ENCODE results near the gene PRDM9.
"Not testable (repeated sequence)": the region's sequence is repeated elsewhere in the genome, so short reads cannot be mapped to it uniquely, and the experiment has no call there.

PRDM9 gene

DNA sequence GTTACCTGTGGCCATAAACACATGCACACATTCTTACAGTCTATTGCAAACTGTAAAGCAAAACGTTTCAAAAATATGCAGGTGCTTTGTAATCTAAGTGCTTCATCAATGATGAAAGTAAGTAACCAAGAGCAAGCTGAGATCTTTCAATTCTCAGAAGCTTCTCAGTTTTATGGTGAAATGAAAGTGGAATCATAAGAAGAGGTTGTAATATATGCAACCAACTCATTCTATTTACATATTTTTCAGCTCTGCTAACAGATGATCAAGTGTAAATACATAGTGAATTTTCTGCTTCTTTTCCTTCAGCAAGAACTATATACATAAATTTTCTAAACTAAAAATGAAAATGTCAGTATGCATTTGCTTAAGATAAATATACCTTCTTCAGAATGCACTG lies 33.1 kb upstream of the PRDM9 start:
- H3K4me3 ChIP-seq (ENCODE audit: insufficient read length, low read depth) = no peak overlapping the region
- H3K27me3 ChIP-seq (ENCODE audit: insufficient read depth, insufficient read length) = no peaks in the 10 kb centered on the region
- no peaks in the 10 kb centered on the region for H3K9me3 ChIP-seq (ENCODE audit: insufficient read depth, low read length)
- H3K36me3 ChIP-seq (ENCODE audit: insufficient read depth, insufficient read length, low read length) = no peaks in the 10 kb centered on the region
- no peaks in the 10 kb centered on the region for H3K4me1 ChIP-seq (ENCODE audit: insufficient read depth, insufficient read length)
- no peak for TF ChIP-seq YY1 (IDR thresholded peaks at IDR 0.05; ENCODE audit: insufficient read depth, insufficient read length)
- no peak for TF ChIP-seq ZNF274 (IDR thresholded peaks at IDR 0.05; ENCODE audit: low read depth, low read length)
- TF ChIP-seq SUZ12 (IDR thresholded peaks at IDR 0.05; ENCODE audit: extremely low read depth, insufficient read depth, insufficient read length) = no peak
- no peak overlapping the region for H3K9ac ChIP-seq (ENCODE audit: insufficient read length, low read depth)
- DNase-seq (ENCODE audit: low read depth, low spot score) = no peak

DNA sequence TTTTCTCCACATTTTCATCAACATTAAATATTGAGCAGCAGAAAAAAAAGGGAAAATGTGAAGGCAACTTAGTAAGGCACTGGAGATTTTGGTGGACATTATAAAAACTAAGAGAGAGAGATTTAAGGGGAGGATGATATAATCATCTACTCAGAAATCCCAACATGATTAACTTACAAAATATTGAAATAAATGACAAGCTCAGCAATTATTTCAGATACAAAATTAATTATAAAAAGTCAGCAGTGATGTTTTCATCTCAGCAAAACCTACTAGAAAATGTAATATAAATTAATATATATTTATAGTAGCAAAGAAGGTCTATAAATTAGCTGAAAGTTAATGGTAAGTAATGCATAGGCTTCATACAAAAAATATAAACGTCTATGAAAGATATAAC lies 30.8 kb upstream of the PRDM9 start:
- no peak overlapping the region for H3K4me3 ChIP-seq (ENCODE audit: insufficient read length, low read depth)
- H3K9me3 ChIP-seq (ENCODE audit: insufficient read depth, low read length) = no peaks in the 10 kb centered on the region
- TF ChIP-seq YY1 (IDR thresholded peaks at IDR 0.05; ENCODE audit: insufficient read depth, insufficient read length) = no peak
- no peak for TF ChIP-seq ZNF274 (IDR thresholded peaks at IDR 0.05; ENCODE audit: low read depth, low read length)
- TF ChIP-seq SUZ12 (IDR thresholded peaks at IDR 0.05; ENCODE audit: extremely low read depth, insufficient read depth, insufficient read length) = no peak
- no peaks in the 10 kb centered on the region for H3K27me3 ChIP-seq (ENCODE audit: insufficient read depth, insufficient read length)
- no peak for DNase-seq (ENCODE audit: low read depth, low spot score)
- H3K36me3 ChIP-seq (ENCODE audit: insufficient read depth, insufficient read length, low read length) = no peaks in the 10 kb centered on the region
- H3K9ac ChIP-seq (ENCODE audit: insufficient read length, low read depth) = no peak overlapping the region
- H3K4me1 ChIP-seq (ENCODE audit: insufficient read depth, insufficient read length) = no peaks in the 10 kb centered on the region

DNA sequence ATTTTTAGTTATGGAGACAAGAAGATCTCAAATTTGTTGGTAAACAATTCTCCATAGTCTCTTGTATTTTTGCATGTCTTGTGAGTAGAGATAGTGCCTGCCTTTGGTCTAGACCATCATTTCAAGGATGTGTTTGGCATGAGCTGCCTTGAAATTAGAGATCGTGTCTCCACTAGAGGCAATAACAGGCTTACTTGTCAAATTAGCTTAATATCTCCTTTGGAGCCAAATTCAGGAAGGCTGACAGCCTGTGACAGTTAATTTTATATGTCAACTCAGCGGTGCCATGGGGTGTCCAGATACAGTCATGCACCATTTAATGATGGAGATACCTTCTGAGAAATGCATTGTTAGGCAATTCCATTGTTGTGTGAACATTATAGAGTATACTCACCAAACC lies 24.8 kb upstream of the PRDM9 start:
- Histone ChIP-seq H3K36me3 (ENCODE audit: insufficient read depth, insufficient read length, low read length) (no peaks in the 10 kb centered on the region), H3K9ac (ENCODE audit: insufficient read length, low read depth) (no peak overlapping the region), H3K27me3 (ENCODE audit: insufficient read depth, insufficient read length) (no peaks in the 10 kb centered on the region), H3K4me1 (ENCODE audit: insufficient read depth, insufficient read length) (no peaks in the 10 kb centered on the region), H3K4me3 (ENCODE audit: insufficient read length, low read depth) (no peak overlapping the region), H3K9me3 (ENCODE audit: insufficient read depth, low read length) (no peaks in the 10 kb centered on the region)
- TF ChIP-seq SUZ12 (IDR thresholded peaks at IDR 0.05; ENCODE audit: extremely low read depth, insufficient read depth, insufficient read length) = no peak
- no peak for TF ChIP-seq ZNF274 (IDR thresholded peaks at IDR 0.05; ENCODE audit: low read depth, low read length)
- no peak for TF ChIP-seq YY1 (IDR thresholded peaks at IDR 0.05; ENCODE audit: insufficient read depth, insufficient read length)
- DNase-seq (ENCODE audit: low read depth, low spot score) = no peak

DNA sequence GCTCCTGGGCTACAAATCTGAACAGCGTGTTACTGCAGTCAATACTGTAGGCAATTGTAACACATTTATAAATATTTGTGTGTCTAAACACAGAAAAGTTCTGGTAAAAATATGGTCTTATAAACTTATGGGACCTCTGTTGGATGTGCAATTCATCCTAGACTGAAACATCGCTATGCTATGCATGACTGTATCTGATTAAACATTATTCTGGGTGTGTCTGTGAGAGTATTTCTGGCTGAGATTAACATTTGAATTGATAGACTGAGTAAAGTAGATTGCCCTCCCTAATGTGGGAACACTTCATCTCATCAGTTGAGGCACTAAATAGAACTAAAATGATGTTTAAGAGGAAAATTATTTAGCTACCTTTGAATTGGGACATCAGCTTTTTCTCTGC lies 24.3 kb upstream of the PRDM9 start:
- no peak for DNase-seq (ENCODE audit: low read depth, low spot score)
- H3K36me3 ChIP-seq (ENCODE audit: insufficient read depth, insufficient read length, low read length) = no peaks in the 10 kb centered on the region
- H3K4me3 ChIP-seq (ENCODE audit: insufficient read length, low read depth) = no peak overlapping the region
- H3K27me3 ChIP-seq (ENCODE audit: insufficient read depth, insufficient read length) = no peaks in the 10 kb centered on the region
- TF ChIP-seq ZNF274 (IDR thresholded peaks at IDR 0.05; ENCODE audit: low read depth, low read length) = no peak
- TF ChIP-seq SUZ12 (IDR thresholded peaks at IDR 0.05; ENCODE audit: extremely low read depth, insufficient read depth, insufficient read length) = no peak
- TF ChIP-seq YY1 (IDR thresholded peaks at IDR 0.05; ENCODE audit: insufficient read depth, insufficient read length) = no peak
- no peak overlapping the region for H3K9ac ChIP-seq (ENCODE audit: insufficient read length, low read depth)
- H3K4me1 ChIP-seq (ENCODE audit: insufficient read depth, insufficient read length) = no peaks in the 10 kb centered on the region
- no peaks in the 10 kb centered on the region for H3K9me3 ChIP-seq (ENCODE audit: insufficient read depth, low read length)

DNA sequence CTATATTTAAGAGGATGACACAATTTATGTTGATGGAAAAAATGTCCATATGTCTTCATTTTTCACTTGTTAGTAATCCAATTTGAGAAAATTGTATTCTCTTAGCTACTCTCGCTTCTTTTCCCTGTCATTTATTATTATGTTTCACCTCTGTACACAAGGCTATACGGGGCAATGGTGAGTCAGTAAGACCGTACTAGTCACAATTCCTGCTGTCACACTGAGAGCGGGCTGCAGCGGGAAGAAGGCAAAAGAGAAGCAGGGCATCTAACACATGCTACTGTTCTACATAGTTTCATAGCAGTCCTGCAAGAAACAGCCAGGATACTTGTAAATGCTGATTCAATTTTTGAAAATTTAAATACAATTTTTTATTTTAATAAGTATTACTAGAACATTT lies 23.3 kb upstream of the PRDM9 start:
- Histone ChIP-seq H3K4me3 (ENCODE audit: insufficient read length, low read depth) (no peak overlapping the region), H3K9ac (ENCODE audit: insufficient read length, low read depth) (no peak overlapping the region), H3K4me1 (ENCODE audit: insufficient read depth, insufficient read length) (no peaks in the 10 kb centered on the region), H3K9me3 (ENCODE audit: insufficient read depth, low read length) (no peaks in the 10 kb centered on the region), H3K36me3 (ENCODE audit: insufficient read depth, insufficient read length, low read length) (no peaks in the 10 kb centered on the region), H3K27me3 (ENCODE audit: insufficient read depth, insufficient read length) (no peaks in the 10 kb centered on the region)
- TF ChIP-seq ZNF274 (IDR thresholded peaks at IDR 0.05; ENCODE audit: low read depth, low read length) = no peak
- TF ChIP-seq SUZ12 (IDR thresholded peaks at IDR 0.05; ENCODE audit: extremely low read depth, insufficient read depth, insufficient read length) = no peak
- no peak for TF ChIP-seq YY1 (IDR thresholded peaks at IDR 0.05; ENCODE audit: insufficient read depth, insufficient read length)
- no peak for DNase-seq (ENCODE audit: low read depth, low spot score)

DNA sequence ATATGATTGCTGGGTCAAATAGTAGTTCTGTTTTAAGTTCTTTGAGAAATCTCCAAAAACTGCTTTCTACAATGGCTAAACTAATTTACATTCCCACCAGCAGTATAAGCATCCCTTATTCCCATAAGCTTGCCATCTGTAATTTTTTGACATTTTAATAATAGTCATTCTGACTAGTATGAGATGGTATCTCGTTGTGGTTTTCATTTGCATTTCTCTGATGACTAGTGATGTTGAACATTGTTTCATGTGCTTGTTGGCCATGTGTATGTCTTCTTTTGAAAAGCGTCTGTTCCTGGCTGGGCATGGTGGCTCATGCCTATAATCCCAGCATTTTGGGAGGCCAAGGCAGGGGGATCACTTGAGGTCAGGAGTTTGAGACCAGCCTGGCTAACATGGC lies 21.2 kb upstream of the PRDM9 start:
- not testable (repeated sequence) for H3K9ac ChIP-seq (ENCODE audit: insufficient read length, low read depth); H3K4me1 ChIP-seq (ENCODE audit: insufficient read depth, insufficient read length); H3K9me3 ChIP-seq (ENCODE audit: insufficient read depth, low read length); H3K36me3 ChIP-seq (ENCODE audit: insufficient read depth, insufficient read length, low read length); H3K4me3 ChIP-seq (ENCODE audit: insufficient read length, low read depth); H3K27me3 ChIP-seq (ENCODE audit: insufficient read depth, insufficient read length); DNase-seq (ENCODE audit: low read depth, low spot score)

DNA sequence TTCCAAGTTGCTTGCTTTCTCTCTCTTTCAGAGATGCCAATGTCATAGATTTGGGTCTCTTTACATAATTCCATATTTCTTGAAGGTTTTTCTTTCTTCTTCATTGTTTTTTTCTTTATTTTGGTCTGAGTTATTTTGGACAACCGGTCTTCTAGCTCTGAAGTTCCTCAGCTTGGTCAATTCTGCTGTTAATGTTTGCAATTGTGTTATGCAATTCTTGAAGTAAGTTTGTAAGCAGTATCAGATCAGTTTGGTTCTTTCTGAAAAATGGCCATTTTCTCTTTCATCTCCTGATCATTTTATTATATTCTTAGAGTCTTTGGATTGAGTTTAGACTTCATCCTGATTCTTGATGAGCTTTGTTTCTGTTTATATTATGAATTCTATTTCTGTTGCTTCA lies 16.4 kb upstream of the PRDM9 start:
- H3K27me3 ChIP-seq (ENCODE audit: insufficient read depth, insufficient read length) = no peaks in the 10 kb centered on the region
- no peaks in the 10 kb centered on the region for H3K9me3 ChIP-seq (ENCODE audit: insufficient read depth, low read length)
- H3K9ac ChIP-seq (ENCODE audit: insufficient read length, low read depth) = no peak overlapping the region
- H3K4me1 ChIP-seq (ENCODE audit: insufficient read depth, insufficient read length) = no peaks in the 10 kb centered on the region
- no peak overlapping the region for H3K4me3 ChIP-seq (ENCODE audit: insufficient read length, low read depth)
- no peaks in the 10 kb centered on the region for H3K36me3 ChIP-seq (ENCODE audit: insufficient read depth, insufficient read length, low read length)
- DNase-seq (ENCODE audit: low read depth, low spot score) = no peak
- TF ChIP-seq SUZ12 (IDR thresholded peaks at IDR 0.05; ENCODE audit: extremely low read depth, insufficient read depth, insufficient read length) (no peak), ZNF274 (IDR thresholded peaks at IDR 0.05; ENCODE audit: low read depth, low read length) (no peak), YY1 (IDR thresholded peaks at IDR 0.05; ENCODE audit: insufficient read depth, insufficient read length) (no peak)

DNA sequence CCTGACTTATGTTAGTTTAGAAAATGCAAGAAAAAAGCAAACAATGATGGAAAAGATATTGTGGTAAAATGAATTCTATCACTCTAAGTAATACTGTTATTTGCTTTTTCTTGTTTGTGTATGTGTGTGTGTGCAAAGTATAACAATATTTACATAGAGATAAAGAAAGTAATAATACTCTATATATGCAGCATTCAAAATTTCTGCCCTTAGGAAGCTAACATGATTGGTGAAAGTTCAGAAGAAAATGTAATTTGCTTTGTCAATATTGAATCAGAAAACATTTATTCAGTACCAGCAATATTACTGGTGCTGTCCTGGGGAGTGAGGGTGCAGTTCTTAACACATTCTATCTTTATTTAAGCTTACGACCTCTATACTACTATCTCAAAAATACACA lies 12.9 kb upstream of the PRDM9 start:
- TF ChIP-seq YY1 (IDR thresholded peaks at IDR 0.05; ENCODE audit: insufficient read depth, insufficient read length) = no peak
- H3K27me3 ChIP-seq (ENCODE audit: insufficient read depth, insufficient read length) = no peaks in the 10 kb centered on the region
- no peak overlapping the region for H3K9ac ChIP-seq (ENCODE audit: insufficient read length, low read depth)
- no peak for DNase-seq (ENCODE audit: low read depth, low spot score)
- H3K4me1 ChIP-seq (ENCODE audit: insufficient read depth, insufficient read length) = no peaks in the 10 kb centered on the region
- no peaks in the 10 kb centered on the region for H3K36me3 ChIP-seq (ENCODE audit: insufficient read depth, insufficient read length, low read length)
- no peaks in the 10 kb centered on the region for H3K9me3 ChIP-seq (ENCODE audit: insufficient read depth, low read length)
- no peak overlapping the region for H3K4me3 ChIP-seq (ENCODE audit: insufficient read length, low read depth)

Data from NT2/D1 (cell line).